Naive thymus-derived CD4-positive, alpha-beta T cell (primary cell): ENCODE data around the gene KIF24. TPM values are rescaled to one million over a fixed set of nuclear protein-coding genes. Genes with fewer than 3 reads are reported as not detected.

Experiments used
- ATAC-seq: fragments of 150-1000 bp; cut with Tn5 transposase; 2 replicates; pipeline ENCODE4 v1.10.0; 2021; ENCODE audit warnings: mild to moderate bottlenecking, moderate library complexity
- CTCF ChIA-PET: fragments of 350-600 bp; sonication (Branson Sonifier 250); formaldehyde crosslinking; loops from one replicate; lab custom pipeline; 2021; ENCODE audit warnings: antibody characterized with exemption; lab: Charles Lee
- POLR2A ChIA-PET: fragments of 350-600 bp; sonication (Branson Sonifier 250); formaldehyde crosslinking; loops from one replicate; lab custom pipeline; 2021; ENCODE audit warnings: antibody characterized with exemption, inconsistent platforms; lab: Charles Lee
- DNase-seq, 9 donors: peaks; one replicate each; pipeline versions ENCODE4 v3.0.0 to v3.0.0-alpha.2; 2020 to 2022; ENCODE audit warnings: mixed read lengths in 1 of 9
- H3K27ac ChIP-seq: one replicate; pipeline ENCODE4 v1.7.0; 2013; ENCODE audit warnings: mild to moderate bottlenecking, low read depth, low read length, moderate library complexity
- H3K27me3 ChIP-seq, 2 donors: one replicate each; pipeline ENCODE4 v1.7.0; 2013; ENCODE audit warnings: low read length in 2 of 2, mild to moderate bottlenecking in 2 of 2, moderate library complexity in 2 of 2; ENCODE audit not compliant: control insufficient read depth in 2 of 2, insufficient read depth in 2 of 2
- H3K36me3 ChIP-seq, 3 experiments: 1 replicate in 2 of 3; 2 replicates in 1 of 3; pipeline ENCODE4 v1.7.0; 2013; ENCODE audit warnings: low read length in 3 of 3, mild to moderate bottlenecking in 3 of 3, moderate library complexity in 1 of 3; ENCODE audit not compliant: insufficient read depth in 3 of 3, control insufficient read depth in 2 of 3
- H3K4me1 ChIP-seq, 2 donors: one replicate each; pipeline ENCODE4 v1.7.0; 2013; ENCODE audit warnings: low read length in 2 of 2, mild to moderate bottlenecking in 2 of 2, moderate library complexity in 1 of 2; ENCODE audit not compliant: control insufficient read depth in 2 of 2, insufficient read depth in 2 of 2
- H3K4me3 ChIP-seq: 2 replicates; pipeline ENCODE4 v1.7.0; 2013; ENCODE audit warnings: mild to moderate bottlenecking, low read length
- H3K9me3 ChIP-seq, 3 experiments: 1 replicate in 2 of 3; 2 replicates in 1 of 3; pipeline ENCODE4 v1.7.0; 2013; ENCODE audit warnings: low read length in 3 of 3; ENCODE audit not compliant: control insufficient read depth in 2 of 3
- H3K27ac Mint-ChIP-seq, 9 donors: one replicate each; pipeline ENCODE4 v1.8.0; 2020 to 2022; ENCODE audit warnings: mixed read lengths in 9 of 9, mild to moderate bottlenecking in 8 of 9, moderate library complexity in 5 of 9, inconsistent platforms in 2 of 9
- H3K27me3 Mint-ChIP-seq, 5 donors: one replicate each; pipeline ENCODE4 v1.8.0; 2021 to 2022; ENCODE audit warnings: mixed read lengths in 5 of 5, mild to moderate bottlenecking in 1 of 5
- H3K36me3 Mint-ChIP-seq, 5 donors: one replicate each; pipeline ENCODE4 v1.8.0; 2020 to 2022; ENCODE audit warnings: mixed read lengths in 5 of 5, mild to moderate bottlenecking in 3 of 5, inconsistent platforms in 1 of 5
- H3K4me1 Mint-ChIP-seq, 7 donors: one replicate each; pipeline ENCODE4 v1.8.0; 2020 to 2022; ENCODE audit warnings: mixed read lengths in 7 of 7, mild to moderate bottlenecking in 3 of 7, inconsistent platforms in 1 of 7
- H3K4me3 Mint-ChIP-seq, 10 donors: one replicate each; pipeline ENCODE4 v1.8.0; 2020 to 2022; ENCODE audit warnings: mild to moderate bottlenecking in 10 of 10, mixed read lengths in 10 of 10, moderate library complexity in 6 of 10, inconsistent platforms in 2 of 10
- H3K9me3 Mint-ChIP-seq, 11 donors: one replicate each; pipeline ENCODE4 v1.8.0; 2020 to 2022; ENCODE audit warnings: mixed read lengths in 11 of 11, mild to moderate bottlenecking in 4 of 11, inconsistent platforms in 1 of 11, moderate library complexity in 1 of 11
- intact Hi-C, 2 donors: fragments of 100-400 bp; cut with micrococcal nuclease; formaldehyde crosslinking; loops; one replicate each; pipeline ENCODE4 v1.15.1; 2023
- polyA plus RNA-seq, 2 donors: library from polyadenylated mRNA; unstranded; fragments of 300-500 nt; fragmentation: Illumina TruSeq; gene quantifications; one replicate each; pipeline ENCODE4 v1.2.3, GENCODE V29; 2021
- total RNA-seq, 6 experiments: library from RNA in 5 of 6; stranded (reverse) in 5 of 6; gene quantifications; 1 replicate in 5 of 6; 2 replicates in 1 of 6; pipeline ENCODE4 v1.2.3 and lab custom pipeline; 2021 to 2026

The KIF24 gene
- total and polyA plus RNA-seq, 7 experiments from 2014 or later, result 0.11 to 6.0 (median 0.23) TPM

DNA sequence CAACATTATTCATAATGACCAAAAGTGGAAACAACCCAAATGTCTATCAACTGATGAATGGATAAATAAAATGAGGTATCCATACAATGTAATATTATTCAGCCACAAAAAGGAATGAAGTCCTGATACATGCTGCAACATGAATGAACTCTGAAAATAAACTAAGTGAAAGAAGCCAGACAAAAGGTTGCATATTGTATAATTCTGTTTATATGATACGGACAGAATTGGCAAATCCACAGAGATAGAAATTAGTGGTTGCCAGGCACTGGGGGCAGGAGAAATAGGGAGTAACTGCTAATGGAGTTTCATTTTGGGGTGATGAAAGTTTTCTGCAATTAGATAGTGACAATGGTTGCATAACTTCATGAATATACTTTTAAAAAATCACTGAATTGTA is 47.0 kb downstream of the KIF24 start:
- intact Hi-C loops, result no loop called here
- ChIA-PET CTCF (interaction anchor here (0.6 kb wide), 1 partner anchor 226 kb away, joined by 4 read pairs; no protein-coding TSS in a partner anchor), POLR2A (no interaction called here)
- no peaks in the 10 kb centered on the region for H3K27me3 ChIP-seq
- no peaks in the 10 kb centered on the region for H3K9me3 ChIP-seq
- H3K36me3 Mint-ChIP-seq, result peaks cover 0 to 9% (median 0%) of the 10 kb centered on the region in 5 donors
- ATAC-seq (no peak), DNase-seq (no peak)
- H3K27ac Mint-ChIP-seq, result no peak overlapping the region
- H3K27me3 Mint-ChIP-seq, result no peaks in the 10 kb centered on the region
- H3K36me3 ChIP-seq, result no peaks in the 10 kb centered on the region
- H3K4me3 Mint-ChIP-seq, result no peak overlapping the region
- peaks cover 0 to 7% (median 5%) of the 10 kb centered on the region in 7 donors for H3K4me1 Mint-ChIP-seq
- H3K27ac ChIP-seq, result no peak overlapping the region
- no peaks in the 10 kb centered on the region for H3K4me1 ChIP-seq
- H3K4me3 ChIP-seq, result no peak overlapping the region
- no peaks in the 10 kb centered on the region for H3K9me3 Mint-ChIP-seq

DNA sequence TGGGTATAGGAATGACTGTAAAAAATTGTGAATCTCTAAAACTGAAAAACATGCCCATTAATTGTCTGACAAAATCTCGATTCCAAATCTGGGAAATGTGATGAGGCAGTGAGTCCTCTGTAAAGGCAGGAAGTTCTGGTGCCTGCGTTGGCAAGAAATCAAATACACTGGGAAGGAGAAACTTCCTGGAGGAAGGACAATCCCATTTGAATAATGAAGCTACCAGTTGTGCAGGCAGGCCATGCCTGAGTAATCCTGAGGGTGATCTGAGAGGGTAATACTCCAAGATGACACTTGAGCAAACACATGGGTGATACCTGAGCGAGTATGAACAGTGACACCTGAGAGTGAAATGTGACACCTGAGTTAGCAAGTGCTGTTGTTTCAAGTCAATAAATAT is 49.7 kb downstream of the KIF24 start:
- ATAC-seq (no peak), DNase-seq (no peak)
- ChIA-PET POLR2A (no interaction called here), CTCF (no interaction called here)
- Histone ChIP-seq H3K27me3 (no peaks in the 10 kb centered on the region), H3K4me3 (no peak overlapping the region), H3K27ac (no peak overlapping the region), H3K36me3 (no peaks in the 10 kb centered on the region), H3K9me3 (no peaks in the 10 kb centered on the region), H3K4me1 (no peaks in the 10 kb centered on the region)
- no peak overlapping the region for H3K27ac Mint-ChIP-seq
- no peak overlapping the region for H3K4me3 Mint-ChIP-seq
- peaks cover 0 to 2% (median 0%) of the 10 kb centered on the region in 5 donors for H3K36me3 Mint-ChIP-seq
- peaks cover 0 to 8% (median 7%) of the 10 kb centered on the region in 7 donors for H3K4me1 Mint-ChIP-seq
- H3K9me3 Mint-ChIP-seq, result no peaks in the 10 kb centered on the region
- intact Hi-C loops, result no loop called here
- no peaks in the 10 kb centered on the region for H3K27me3 Mint-ChIP-seq

Other genes starting within 250 kb of the KIF24 start
- gene DCAF12, start 202.6 kb downstream of the KIF24 start, total RNA-seq, result 10 to 100 TPM; 10.8 to 40.4 (median 28.5) TPM
- gene DCAF12, start 202.6 kb downstream of the KIF24 start, polyA plus RNA-seq, result 10 to 100 TPM; 13.2 to 15.4 TPM
- gene UBAP1, start 150.2 kb downstream of the KIF24 start, total RNA-seq, result 10 to 100 TPM; 31.1 to 39.9 (median 32.8) TPM
- gene UBAP1, start 150.2 kb downstream of the KIF24 start, polyA plus RNA-seq, result 10 to 100 TPM; 35.8 to 53.9 TPM
- 10 to 100 TPM in 4 of 5 experiments, 1 to 10 TPM in 1; 7.5 to 30.0 (median 22.7) TPM for gene NUDT2, start 301 bp upstream of the KIF24 start, total RNA-seq
- 10 to 100 TPM; 27.7 to 63.3 TPM for gene NUDT2, start 301 bp upstream of the KIF24 start, polyA plus RNA-seq
- gene MYORG, start 47.6 kb upstream of the KIF24 start, total RNA-seq, result 1 to 10 TPM in 2 of 5 experiments, under 1 TPM in 3; 0.60 to 1.9 (median 0.78) TPM
- gene MYORG, start 47.6 kb upstream of the KIF24 start, polyA plus RNA-seq, result 1 to 10 TPM in 1 of 2 donors, under 1 TPM in 1; 0.28 to 1.4 TPM
- gene FAM219A, start 129.3 kb upstream of the KIF24 start, total RNA-seq, result 10 to 100 TPM; 12.3 to 14.6 (median 13.4) TPM
- 1 to 10 TPM in 1 of 2 donors, under 1 TPM in 1; 0.67 to 1.3 TPM for gene FAM219A, start 129.3 kb upstream of the KIF24 start, polyA plus RNA-seq
- not detected for gene DNAI1, start 129.5 kb upstream of the KIF24 start, total RNA-seq
- gene DNAI1, start 129.5 kb upstream of the KIF24 start, polyA plus RNA-seq, result not detected
- gene ENHO, start 193.7 kb upstream of the KIF24 start, total RNA-seq, result 1 to 10 TPM in 1 of 5 experiments, under 1 TPM in 1, not detected in 3; 0.56 to 1.9 TPM
- under 1 TPM in 1 of 2 donors, not detected in 1; 0.21 TPM for gene ENHO, start 193.7 kb upstream of the KIF24 start, polyA plus RNA-seq